IMR-90 (cell line): ENCODE data around the gene DCAKD. TPM values are rescaled to one million over a fixed set of nuclear protein-coding genes. Genes with fewer than 3 reads are reported as not detected.
A peak's percentile ranks its signal among the peaks of the same experiment; 100 is the strongest.

Experiments
- ATAC-seq: fragments of 200-7000 bp; cut with Tn5 transposase; 2 replicates; pipeline ENCODE4 v1.9.1; 2020; ENCODE audit warnings: low read depth, mild to moderate bottlenecking, moderate library complexity
- BruUV-seq: library from RNA; stranded (reverse); fragments of 400-500 nt; replicated peaks from 2 replicates; lab custom pipeline; 2021; lab: Mats Ljungman, UMichigan
- CTCF ChIA-PET: fragments of 300-600 bp; formaldehyde crosslinking; extraction: SDS; loops from one replicate; lab custom pipeline; 2021; ENCODE audit warnings: antibody characterized with exemption; lab: Yijun Ruan, JAX
- POLR2A ChIA-PET: fragments of 300-600 bp; sonication (Branson Sonifier 250); formaldehyde crosslinking; loops from one replicate; lab custom pipeline; 2022; ENCODE audit warnings: antibody characterized with exemption; ENCODE audit not compliant: unreplicated experiment; lab: Charles Lee
- DNase-seq: peaks from one replicate; pipeline ENCODE4 v3.0.0; 2013
- H2AFZ ChIP-seq: replicated peaks from 2 replicates; pipeline ENCODE3; 2013; ENCODE audit warnings: low read length, mild to moderate bottlenecking; ENCODE audit not compliant: poor library complexity
- H2AK5ac ChIP-seq: 2 replicates; pipeline ENCODE4 v1.6.1; 2013; ENCODE audit warnings: low read depth, low read length, inconsistent platforms
- H2AK9ac ChIP-seq: replicated peaks from 2 replicates; pipeline ENCODE3; 2013; ENCODE audit warnings: mild to moderate bottlenecking, low read depth, low read length, moderate library complexity; ENCODE audit not compliant: poor library complexity
- H2BK120ac ChIP-seq: 2 replicates; pipeline ENCODE4 v1.6.1; 2013; ENCODE audit warnings: low read depth, low read length, inconsistent platforms
- H2BK15ac ChIP-seq: 3 replicates; pipeline ENCODE4 v1.6.1; 2013; ENCODE audit warnings: low read depth, low read length, inconsistent platforms
- H2BK20ac ChIP-seq: 2 replicates; pipeline ENCODE4 v1.6.1; 2013; ENCODE audit warnings: low read depth, mild to moderate bottlenecking, inconsistent platforms, low read length, moderate library complexity
- H2BK5ac ChIP-seq: 2 replicates; pipeline ENCODE4 v1.6.1; 2013; ENCODE audit warnings: mild to moderate bottlenecking, low read depth, low read length, inconsistent platforms; ENCODE audit not compliant: poor library complexity, severe bottlenecking
- H3K14ac ChIP-seq: replicated peaks from 2 replicates; pipeline ENCODE4 v1.6.1; 2013; ENCODE audit warnings: low read depth, low read length, inconsistent platforms
- H3K18ac ChIP-seq: 2 replicates; pipeline ENCODE4 v1.6.1; 2013; ENCODE audit warnings: low read depth, low read length, control low read depth
- H3K23ac ChIP-seq: 2 replicates; pipeline ENCODE4 v1.6.1; 2013; ENCODE audit warnings: low read depth, low read length, inconsistent platforms
- H3K27ac ChIP-seq: 2 replicates; pipeline ENCODE4 v1.5.1; 2013; ENCODE audit warnings: mild to moderate bottlenecking, control low read depth, low read length; ENCODE audit not compliant: insufficient read depth
- H3K27me3 ChIP-seq: 2 replicates; pipeline ENCODE4 v1.6.1; 2013; ENCODE audit warnings: low read length; ENCODE audit not compliant: control insufficient read depth, insufficient read depth
- H3K36me3 ChIP-seq: 2 replicates; pipeline ENCODE4 v1.6.1; 2013; ENCODE audit warnings: low read length, mixed read lengths; ENCODE audit not compliant: control insufficient read depth, insufficient read depth
- H3K4ac ChIP-seq: 2 replicates; pipeline ENCODE4 v1.6.1; 2013; ENCODE audit warnings: low read depth, low read length, inconsistent platforms
- H3K4me1 ChIP-seq: 2 replicates; pipeline ENCODE4 v1.6.1; 2013; ENCODE audit warnings: low read length, mixed read lengths; ENCODE audit not compliant: control insufficient read depth, insufficient read depth
- H3K4me2 ChIP-seq: 2 replicates; pipeline ENCODE4 v1.6.1; 2013; ENCODE audit warnings: low read depth, mild to moderate bottlenecking, control low read depth, low read length, moderate library complexity
- H3K4me3 ChIP-seq: 2 replicates; pipeline ENCODE4 v1.5.1; 2013; ENCODE audit warnings: low read depth, mild to moderate bottlenecking, control low read depth, low read length, moderate library complexity; ENCODE audit not compliant: insufficient read depth
- H3K56ac ChIP-seq: 2 replicates; pipeline ENCODE4 v1.6.1; 2013; ENCODE audit warnings: low read length, inconsistent platforms; ENCODE audit not compliant: insufficient read depth; ENCODE audit errors: extremely low read depth
- H3K79me1 ChIP-seq, 2 experiments: 2 replicates each; pipeline ENCODE4 v1.6.1; 2013; ENCODE audit warnings: low read length in 2 of 2, inconsistent platforms in 1 of 2, low read depth in 1 of 2
- H3K9ac ChIP-seq: 2 replicates; pipeline ENCODE4 v1.6.1; 2013; ENCODE audit warnings: low read depth, low read length, control low read depth
- H3K9me1 ChIP-seq: 2 replicates; pipeline ENCODE4 v1.6.1; 2013; ENCODE audit warnings: low read length, inconsistent platforms; ENCODE audit not compliant: insufficient read depth
- H3K9me3 ChIP-seq: 2 replicates; pipeline ENCODE4 v1.6.1; 2013; ENCODE audit warnings: low read length; ENCODE audit not compliant: control insufficient read depth, insufficient read depth
- H4K20me1 ChIP-seq: 2 replicates; pipeline ENCODE4 v1.6.1; 2013; ENCODE audit warnings: low read length, inconsistent platforms; ENCODE audit not compliant: insufficient read depth
- H4K5ac ChIP-seq: 2 replicates; pipeline ENCODE4 v1.6.1; 2013; ENCODE audit warnings: mild to moderate bottlenecking, low read depth, low read length, control low read depth
- H4K8ac ChIP-seq, 2 experiments: 2 replicates each; pipeline ENCODE4 v1.6.1; 2013; ENCODE audit warnings: low read depth in 2 of 2, low read length in 2 of 2, control low read depth in 1 of 2, inconsistent platforms in 1 of 2
- H4K91ac ChIP-seq: 2 replicates; pipeline ENCODE4 v1.6.1; 2013; ENCODE audit warnings: low read depth, low read length, inconsistent platforms; ENCODE audit not compliant: insufficient read depth
- BHLHE40 ChIP-seq: fragments of 150-350 bp; IDR thresholded peaks from 2 replicates; pipeline ENCODE4 v1.6.1; 2016; ENCODE audit warnings: mild to moderate bottlenecking, low read depth, low read length
- CEBPB ChIP-seq: IDR thresholded peaks from 2 replicates; pipeline ENCODE4 v1.6.1; 2012; ENCODE audit warnings: low read depth, low read length, improper control_type of control experiment
- CHD1 ChIP-seq: IDR thresholded peaks from 2 replicates; pipeline ENCODE4 v1.6.1; 2012; ENCODE audit warnings: low read depth, low read length, improper control_type of control experiment
- FOS ChIP-seq: fragments of 150-350 bp; IDR thresholded peaks from 2 replicates; pipeline ENCODE4 v1.6.1; 2016; ENCODE audit warnings: low read depth, low read length
- MAFK ChIP-seq: IDR thresholded peaks from 2 replicates; pipeline ENCODE4 v1.6.1; 2012; ENCODE audit warnings: low read depth, low read length, improper control_type of control experiment
- MAZ ChIP-seq: IDR thresholded peaks from 2 replicates; pipeline ENCODE4 v1.6.1; 2012; ENCODE audit warnings: low read depth, mild to moderate bottlenecking, low read length, improper control_type of control experiment, moderate library complexity, borderline replicate concordance
- MXI1 ChIP-seq: IDR thresholded peaks from 2 replicates; pipeline ENCODE4 v1.6.1; 2012; ENCODE audit warnings: low read depth, mild to moderate bottlenecking, low read length, moderate library complexity, borderline replicate concordance
- RAD21 ChIP-seq: IDR thresholded peaks from 2 replicates; pipeline ENCODE4 v1.6.1; 2012; ENCODE audit warnings: low read length, improper control_type of control experiment
- RFX5 ChIP-seq: IDR thresholded peaks from 2 replicates; pipeline ENCODE4 v1.8.0; 2012; ENCODE audit warnings: low read depth, mild to moderate bottlenecking, low read length, moderate library complexity
- WGBS, 2 experiments: methylation state at CpG; one replicate each; pipeline versions ENCODE4 v1.1.5 to v1.1.7; 2013; ENCODE audit warnings: missing lambda C conversion rate in 2 of 2; ENCODE audit not compliant: insufficient read length in 1 of 2; ENCODE audit errors: extremely low coverage in 2 of 2; 5-methylcytosine and 5-hydroxymethylcytosine counted together
- dilution Hi-C: fragments of 300-500 bp; cut with HindIII; formaldehyde crosslinking; loops from one replicate; pipeline ENCODE4 v1.14.3; 2018; ENCODE audit warnings: low sequenced_read_pairs; ENCODE audit not compliant: unreplicated experiment
- in situ Hi-C: fragments of 300-500 bp; cut with MboI; formaldehyde crosslinking; loops from 3 replicates; pipeline ENCODE4 v1.14.3; 2019; ENCODE audit warnings: low sequenced_read_pairs, inconsistent platforms, mixed read lengths
- intact Hi-C: fragments of 100-400 bp; cut with micrococcal nuclease; formaldehyde crosslinking; loops from 2 replicates; pipeline ENCODE4 v1.10.0; 2022
- polyA plus RNA-seq, 3 experiments: library from polyadenylated mRNA; depleted of rRNA; stranded (reverse); fragments of >200 nt; gene quantifications; 2 replicates each; pipeline ENCODE4 v1.2.3, GENCODE V29; 2012; ENCODE audit warnings: low replicate concordance in 1 of 3
- total RNA-seq: library from RNA; depleted of rRNA; stranded (reverse); fragments of >200 nt; gene quantifications from 2 replicates; pipeline ENCODE4 v1.2.3, GENCODE V29; 2012
- TF ChIP-seq, protein P1 (sequence below): fragments of 150-350 bp; IDR thresholded peaks from 2 replicates; pipeline ENCODE4 v1.6.1; 2016; ENCODE audit warnings: low read depth, mild to moderate bottlenecking, low read length, moderate library complexity, borderline replicate concordance
- TF ChIP-seq, protein P2 (sequence below): fragments of 150-350 bp; IDR thresholded peaks from 2 replicates; pipeline ENCODE4 v1.6.1; 2017; ENCODE audit warnings: mild to moderate bottlenecking, antibody characterized with exemption, low read length, low read depth

Gene DCAKD
- total and polyA plus RNA-seq, 2 of the 4 experiments (the other 2 are of a cell fraction), result 31.3 to 47.9 TPM

DNA sequence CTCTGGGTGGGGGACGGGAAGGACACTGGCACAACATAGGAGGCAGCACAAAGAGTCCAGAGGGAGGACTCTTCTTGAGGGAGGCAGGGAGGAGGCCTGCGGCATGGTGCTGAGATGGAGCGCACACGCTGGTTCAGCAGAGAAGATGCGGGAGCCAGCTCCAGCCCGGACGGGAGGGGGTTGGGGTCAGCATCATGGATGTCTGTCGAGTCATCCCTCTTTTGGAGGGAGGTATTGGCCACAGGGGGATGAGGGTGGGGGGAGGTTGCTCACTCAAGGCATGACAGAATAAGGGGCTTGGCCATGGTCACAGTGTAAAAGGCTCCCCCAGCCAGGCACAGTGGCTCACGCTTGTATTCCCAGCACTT lies 19.3 kb downstream of the DCAKD start (continued):
- TF ChIP-seq CHD1, result no peak

DNA sequence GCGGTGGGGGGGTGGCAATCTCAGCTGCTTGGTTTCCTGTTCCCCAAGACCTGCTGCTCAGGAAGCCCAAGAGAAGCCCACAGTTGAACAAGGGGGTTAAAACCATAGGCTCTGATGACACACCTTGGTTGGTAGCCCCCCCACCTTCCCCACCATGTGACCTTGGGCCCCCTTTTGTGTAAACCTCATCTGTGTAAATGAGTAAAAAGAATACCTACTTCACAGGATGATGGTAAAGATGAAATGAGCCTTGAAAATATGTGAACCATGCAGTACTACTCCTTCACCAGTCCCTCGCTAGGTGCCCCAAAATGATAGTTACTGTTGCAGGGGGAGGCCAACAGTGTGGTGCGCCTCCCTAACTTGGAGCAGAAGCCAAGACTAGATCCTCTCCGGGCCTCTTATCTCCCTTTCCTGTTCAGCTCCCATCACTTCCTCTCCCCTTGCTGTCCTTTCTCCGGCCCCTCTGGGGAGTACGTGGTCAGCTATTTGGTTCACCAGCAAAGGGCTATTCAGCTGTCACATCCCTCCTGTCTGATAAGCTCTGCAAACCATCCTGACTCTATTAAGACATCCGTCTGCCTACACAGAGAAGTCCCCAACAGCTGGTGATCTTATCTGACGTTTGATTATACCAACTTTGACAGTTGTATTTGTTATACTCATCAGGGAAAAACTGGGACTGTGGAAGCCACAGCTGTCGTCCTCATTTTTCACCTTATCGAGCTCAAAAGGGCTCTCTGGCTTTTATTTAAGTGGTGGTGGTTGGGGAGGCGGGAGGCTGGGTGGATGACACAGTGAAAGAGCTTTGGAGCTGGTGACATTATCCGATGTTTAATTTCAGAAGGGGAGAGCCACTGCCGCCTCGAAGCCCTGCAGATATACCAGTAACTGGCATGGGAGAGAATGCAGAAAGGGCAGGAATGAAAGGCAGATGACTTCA lies 19.9 kb downstream of the DCAKD start:
- Histone ChIP-seq H3K56ac (no peak overlapping the region), H2BK20ac (peak overlapping the region; percentile 10; the same call in 1 of the 2 replicates), H2AFZ (peak overlapping the region; percentile 51), H2BK15ac (peak overlapping the region; percentile 2; the same call in 1 of the 3 replicates), H2AK5ac (peak overlapping the region; percentile 17; the same call in 1 of the 2 replicates), H3K4me2 (peak overlapping the region; percentile 25; the same call in 1 of the 2 replicates), H3K36me3 (peaks cover 50% of the 10 kb centered on the region), H3K14ac (peak overlapping the region; percentile 41; the same call in 1 of the 2 replicates), H3K18ac (peak overlapping the region; percentile 27; the same call in 1 of the 2 replicates), H2BK120ac (peak overlapping the region; percentile 32; the same call in 1 of the 2 replicates), H4K5ac (no peak overlapping the region; the same call in 1 of the 2 replicates), H4K91ac (no peak overlapping the region; the same call in 1 of the 2 replicates), H3K27ac (peak overlapping the region; percentile 56; the same call in 1 of the 2 replicates), H2AK9ac (peak overlapping the region; percentile 44), H3K4me3 (no peak overlapping the region), H3K9me1 (peaks cover 6% of the 10 kb centered on the region; the same call in 1 of the 2 replicates), H3K9ac (no peak overlapping the region; the same call in 1 of the 2 replicates), H2BK5ac (no peak overlapping the region), H3K4ac (peak overlapping the region; percentile 11; the same call in 1 of the 2 replicates), H3K9me3 (no peaks in the 10 kb centered on the region), H3K23ac (no peak overlapping the region), H3K4me1 (peaks cover 17% of the 10 kb centered on the region; the same call in 1 of the 2 replicates), H3K79me1 (peaks cover 3 to 23% of the 10 kb centered on the region in 2 experiments; a peak in 3 of 4 replicates), H4K20me1 (peaks cover 8% of the 10 kb centered on the region; the same call in 1 of the 2 replicates), H4K8ac (peak overlapping the region in 1 of 2 experiments; percentile 19; a peak in 1 of 4 replicates), H3K27me3 (no peaks in the 10 kb centered on the region)
- ChIA-PET POLR2A (interaction anchor here (0.7 kb wide), 1 partner anchor 117 kb away, joined by 4 read pairs; no protein-coding TSS in a partner anchor), CTCF (interaction anchor here (0.6 kb wide), 1 partner anchor 30 kb away, joined by 3 read pairs; the partner anchor contains the start of gene NMT1)
- ATAC-seq, result peak; percentile 71
- intact Hi-C loops, result no loop called here
- in situ Hi-C loops, result no loop called here
- WGBS, 2 experiments, result 41% methylated on average over 6 of the region's 14 CpGs; no CpG with 5 or more reads in 1 of the 2 experiments
- BruUV-seq, result no TSS peak
- dilution Hi-C loops, result no loop called here
- DNase-seq, result no peak
- no peak for TF ChIP-seq RFX5
- TF ChIP-seq, protein P1, sequence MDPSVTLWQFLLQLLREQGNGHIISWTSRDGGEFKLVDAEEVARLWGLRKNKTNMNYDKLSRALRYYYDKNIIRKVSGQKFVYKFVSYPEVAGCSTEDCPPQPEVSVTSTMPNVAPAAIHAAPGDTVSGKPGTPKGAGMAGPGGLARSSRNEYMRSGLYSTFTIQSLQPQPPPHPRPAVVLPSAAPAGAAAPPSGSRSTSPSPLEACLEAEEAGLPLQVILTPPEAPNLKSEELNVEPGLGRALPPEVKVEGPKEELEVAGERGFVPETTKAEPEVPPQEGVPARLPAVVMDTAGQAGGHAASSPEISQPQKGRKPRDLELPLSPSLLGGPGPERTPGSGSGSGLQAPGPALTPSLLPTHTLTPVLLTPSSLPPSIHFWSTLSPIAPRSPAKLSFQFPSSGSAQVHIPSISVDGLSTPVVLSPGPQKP, result no peak
- no peak for TF ChIP-seq BHLHE40
- no peak for TF ChIP-seq FOS
- no peak for TF ChIP-seq MXI1
- TF ChIP-seq, protein P2, sequence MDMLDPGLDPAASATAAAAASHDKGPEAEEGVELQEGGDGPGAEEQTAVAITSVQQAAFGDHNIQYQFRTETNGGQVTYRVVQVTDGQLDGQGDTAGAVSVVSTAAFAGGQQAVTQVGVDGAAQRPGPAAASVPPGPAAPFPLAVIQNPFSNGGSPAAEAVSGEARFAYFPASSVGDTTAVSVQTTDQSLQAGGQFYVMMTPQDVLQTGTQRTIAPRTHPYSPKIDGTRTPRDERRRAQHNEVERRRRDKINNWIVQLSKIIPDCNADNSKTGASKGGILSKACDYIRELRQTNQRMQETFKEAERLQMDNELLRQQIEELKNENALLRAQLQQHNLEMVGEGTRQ, result no peak
- TF ChIP-seq CEBPB, result no peak
- no peak for TF ChIP-seq CHD1
- no peak for TF ChIP-seq MAFK
- no peak for TF ChIP-seq RAD21
- no peak for TF ChIP-seq MAZ
